ENCODE measurements around the gene HEATR1.

The HEATR1 gene

GRCh38 chr1:236520445-236521005, 83.8 kb downstream of the HEATR1 start:
- Histone ChIP-seq H3K9me3 (ENCODE audit: insufficient read depth, low read length) (no peaks in the 10 kb centered on the region), H3K27me3 (ENCODE audit: low read depth, low read length) (peaks cover 68% of the 10 kb centered on the region), H3K36me3 (replicated peaks; ENCODE audit: low read depth, low read length) (no peaks in the 10 kb centered on the region), H4K20me1 (ENCODE audit: insufficient read depth, low read length) (no peaks in the 10 kb centered on the region), H3K27ac (ENCODE audit: low read length) (no peak overlapping the region), H3K4me3 (ENCODE audit: low read length) (no peak overlapping the region), H3K79me2 (ENCODE audit: low read length) (no peaks in the 10 kb centered on the region), H3K9ac (ENCODE audit: low read length) (no peak overlapping the region), H2AFZ (ENCODE audit: low read depth, low read length) (no peak overlapping the region), H3K4me2 (ENCODE audit: low read length) (no peak overlapping the region), H3K4me1 (ENCODE audit: low read length) (no peaks in the 10 kb centered on the region)
- TF ChIP-seq EZH2phosphoT487 (IDR thresholded peaks at IDR 0.05; ENCODE audit: low read depth), result no peak
- TF ChIP-seq CTCF (IDR thresholded peaks at IDR 0.05; ENCODE audit: low read depth, low read length), result no peak

- TF ChIP-seq CTCF (IDR thresholded peaks at IDR 0.05; ENCODE audit: low read depth, low read length), result no peak
- TF ChIP-seq EZH2phosphoT487 (IDR thresholded peaks at IDR 0.05; ENCODE audit: low read depth), result no peak
- Histone ChIP-seq H3K79me2 (ENCODE audit: low read length) (no peaks in the 10 kb centered on the region), H3K4me1 (ENCODE audit: low read length) (no peaks in the 10 kb centered on the region), H3K27me3 (ENCODE audit: low read depth, low read length) (peaks cover 74% of the 10 kb centered on the region), H3K36me3 (replicated peaks; ENCODE audit: low read depth, low read length) (no peaks in the 10 kb centered on the region), H3K9ac (ENCODE audit: low read length) (no peak overlapping the region), H3K27ac (ENCODE audit: low read length) (no peak overlapping the region), H3K4me2 (ENCODE audit: low read length) (no peak overlapping the region), H3K9me3 (ENCODE audit: insufficient read depth, low read length) (no peaks in the 10 kb centered on the region), H4K20me1 (ENCODE audit: insufficient read depth, low read length) (no peaks in the 10 kb centered on the region), H3K4me3 (ENCODE audit: low read length) (no peak overlapping the region), H2AFZ (ENCODE audit: low read depth, low read length) (no peak overlapping the region)
These were observed 86.0 kb downstream of the HEATR1 start for GRCh38 chr1:236518322-236518721.

- H3K36me3 ChIP-seq (replicated peaks; ENCODE audit: low read depth, low read length), result no peaks in the 10 kb centered on the region
- no peak overlapping the region for H3K4me2 ChIP-seq (ENCODE audit: low read length)
- TF ChIP-seq EZH2phosphoT487 (IDR thresholded peaks at IDR 0.05; ENCODE audit: low read depth), result no peak
- TF ChIP-seq CTCF (IDR thresholded peaks at IDR 0.05; ENCODE audit: low read depth, low read length), result no peak
- H2AFZ ChIP-seq (ENCODE audit: low read depth, low read length), result no peak overlapping the region
- peaks cover 77% of the 10 kb centered on the region for H3K27me3 ChIP-seq (ENCODE audit: low read depth, low read length)
- H4K20me1 ChIP-seq (ENCODE audit: insufficient read depth, low read length), result no peaks in the 10 kb centered on the region
- H3K9ac ChIP-seq (ENCODE audit: low read length), result no peak overlapping the region
- H3K4me3 ChIP-seq (ENCODE audit: low read length), result no peak overlapping the region
- H3K9me3 ChIP-seq (ENCODE audit: insufficient read depth, low read length), result no peaks in the 10 kb centered on the region
- H3K4me1 ChIP-seq (ENCODE audit: low read length), result no peaks in the 10 kb centered on the region
- no peaks in the 10 kb centered on the region for H3K79me2 ChIP-seq (ENCODE audit: low read length)
- H3K27ac ChIP-seq (ENCODE audit: low read length), result no peak overlapping the region
These were observed 87.2 kb downstream of the HEATR1 start for GRCh38 chr1:236516929-236517704.

- H3K27me3 ChIP-seq (ENCODE audit: low read depth, low read length), result peaks cover 76% of the 10 kb centered on the region
- H3K4me3 ChIP-seq (ENCODE audit: low read length), result no peak overlapping the region
- H3K9ac ChIP-seq (ENCODE audit: low read length), result no peak overlapping the region
- TF ChIP-seq EZH2phosphoT487 (IDR thresholded peaks at IDR 0.05; ENCODE audit: low read depth), result no peak
- no peak for TF ChIP-seq CTCF (IDR thresholded peaks at IDR 0.05; ENCODE audit: low read depth, low read length)
- H3K27ac ChIP-seq (ENCODE audit: low read length), result no peak overlapping the region
- no peaks in the 10 kb centered on the region for H3K9me3 ChIP-seq (ENCODE audit: insufficient read depth, low read length)
- no peak overlapping the region for H2AFZ ChIP-seq (ENCODE audit: low read depth, low read length)
- H3K36me3 ChIP-seq (replicated peaks; ENCODE audit: low read depth, low read length), result no peaks in the 10 kb centered on the region
- peaks cover 5% of the 10 kb centered on the region; the same call in 1 of the 2 replicates for H4K20me1 ChIP-seq (ENCODE audit: insufficient read depth, low read length)
- no peaks in the 10 kb centered on the region for H3K4me1 ChIP-seq (ENCODE audit: low read length)
- H3K79me2 ChIP-seq (ENCODE audit: low read length), result no peaks in the 10 kb centered on the region
- H3K4me2 ChIP-seq (ENCODE audit: low read length), result no peak overlapping the region
These were observed 88.8 kb downstream of the HEATR1 start for GRCh38 chr1:236515443-236515958.

Measured in OCI-LY3 (cell line).